Measurements from ENCODE around the gene MAP3K21. TPM values are rescaled to one million over a fixed set of nuclear protein-coding genes. Genes with fewer than 3 reads are reported as not detected.

MAP3K21 gene
- total RNA-seq, 4 donors from 2014 or later, result 6.4 to 12.4 (median 9.0) TPM

- no peak for TF ChIP-seq POLR2A (IDR thresholded peaks at IDR 0.05)
- TF ChIP-seq CTCF (IDR thresholded peaks at IDR 0.05), result no peak
- Histone ChIP-seq H3K27me3 (no peaks in the 10 kb centered on the region), H3K36me3 (no peaks in the 10 kb centered on the region), H3K4me3 (replicated peaks in 1 of 3) (no peak overlapping the region), H3K9me3 (no peaks in the 10 kb centered on the region), H3K27ac (no peak overlapping the region), H3K4me1 (peaks cover 8 to 13% of the 10 kb centered on the region in 2 donors)
- no peak for DNase-seq
- WGBS, 2 donors, result 79 to 89% methylated on average over 8 of the region's 8 CpGs
- intact Hi-C loops (cut with DNase I), result no loop called here
These were observed 4.4 kb downstream of the MAP3K21 start for GRCh38 chr1:233331676-233332519.

GRCh38 chr1:233333086-233333485, 5.6 kb downstream of the MAP3K21 start:
- no peak for DNase-seq
- H3K36me3 ChIP-seq, result no peaks in the 10 kb centered on the region
- H3K4me3 ChIP-seq (replicated peaks in 1 of 3), result no peak overlapping the region
- H3K9me3 ChIP-seq, result no peaks in the 10 kb centered on the region
- no peaks in the 10 kb centered on the region for H3K27me3 ChIP-seq
- intact Hi-C loops (cut with DNase I), result no loop called here
- WGBS, 2 donors, result 96 to 100% methylated on average over 1 of the region's 1 CpG
- H3K27ac ChIP-seq, result no peak overlapping the region
- TF ChIP-seq POLR2A (IDR thresholded peaks at IDR 0.05) (no peak), CTCF (IDR thresholded peaks at IDR 0.05) (no peak)
- H3K4me1 ChIP-seq, result peaks cover 8 to 13% of the 10 kb centered on the region in 2 donors

- Histone ChIP-seq H3K4me3 (replicated peaks in 1 of 3) (no peak overlapping the region), H3K4me1 (peaks cover 4 to 8% of the 10 kb centered on the region in 2 donors), H3K27ac (no peak overlapping the region), H3K27me3 (no peaks in the 10 kb centered on the region), H3K9me3 (no peaks in the 10 kb centered on the region), H3K36me3 (no peaks in the 10 kb centered on the region)
- no peak for TF ChIP-seq CTCF (IDR thresholded peaks at IDR 0.05)
- TF ChIP-seq POLR2A (IDR thresholded peaks at IDR 0.05), result no peak
- DNase-seq, result no peak
- WGBS, 2 donors, result 91 to 93% methylated on average over 7 of the region's 7 CpGs
- intact Hi-C loops (cut with DNase I), result no loop called here
These were observed 6.6 kb downstream of the MAP3K21 start for GRCh38 chr1:233334092-233334491.

- H3K27ac ChIP-seq, result no peak overlapping the region
- no peak for TF ChIP-seq POLR2A (IDR thresholded peaks at IDR 0.05)
- no peak for TF ChIP-seq CTCF (IDR thresholded peaks at IDR 0.05)
- H3K9me3 ChIP-seq, result no peaks in the 10 kb centered on the region
- WGBS, 2 donors, result 97 to 99% methylated on average over 5 of the region's 5 CpGs
- no peaks in the 10 kb centered on the region for H3K36me3 ChIP-seq
- intact Hi-C loops (cut with DNase I), result no loop called here
- no peak for DNase-seq
- no peaks in the 10 kb centered on the region for H3K27me3 ChIP-seq
- H3K4me1 ChIP-seq, result peaks cover 0 to 6% of the 10 kb centered on the region in 2 donors
- H3K4me3 ChIP-seq (replicated peaks in 1 of 3), result no peak overlapping the region
These were observed 9.3 kb downstream of the MAP3K21 start for GRCh38 chr1:233336554-233337456.

Measured in thyroid gland (tissue), 4 donors.